ENCODE data around the gene SLC4A3.

SLC4A3 gene

DNA sequence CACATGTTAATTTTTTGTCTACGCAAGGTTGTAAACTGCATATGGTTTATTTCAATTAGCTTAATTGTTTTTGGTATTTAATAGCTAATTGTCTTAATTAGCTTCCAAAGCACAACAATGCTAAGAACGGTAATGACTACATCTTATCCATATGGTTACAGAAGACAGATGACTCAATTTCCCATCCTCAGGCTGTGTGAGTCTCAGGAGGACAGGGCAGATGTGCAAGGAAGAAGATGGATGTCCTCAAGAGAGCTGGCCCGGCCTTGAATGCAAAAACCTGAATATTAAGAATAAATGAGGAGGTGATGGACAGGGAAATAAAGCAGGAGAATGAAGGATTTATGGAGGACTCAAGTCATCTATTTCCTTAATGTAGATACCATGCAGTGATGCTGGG, 31.4 kb downstream of the SLC4A3 start:
- Histone ChIP-seq H3K27ac (ENCODE audit: extremely low read depth, low read depth, low read length) (no peak overlapping the region), H3K36me3 (ENCODE audit: control insufficient read depth in 2 of 2, insufficient read depth in 1 of 2, low read length in 2 of 2) (no peaks in the 10 kb centered on the region), H3K9me3 (ENCODE audit: control insufficient read depth, insufficient read depth, low read depth, low read length) (no peaks in the 10 kb centered on the region), H3K4me3 (ENCODE audit: low read depth, low read length) (no peak overlapping the region), H3K4me1 (ENCODE audit: control insufficient read depth, insufficient read depth, low read length) (no peaks in the 10 kb centered on the region)
- ChIA-PET CTCF (interaction anchor here (0.6 to 2.6 kb wide), 4 partner anchors 16 to 633 kb away, joined by 3 to 9 read pairs (median 4); no protein-coding TSS in a partner anchor), POLR2A (no interaction called here)
- TF ChIP-seq, protein P1, sequence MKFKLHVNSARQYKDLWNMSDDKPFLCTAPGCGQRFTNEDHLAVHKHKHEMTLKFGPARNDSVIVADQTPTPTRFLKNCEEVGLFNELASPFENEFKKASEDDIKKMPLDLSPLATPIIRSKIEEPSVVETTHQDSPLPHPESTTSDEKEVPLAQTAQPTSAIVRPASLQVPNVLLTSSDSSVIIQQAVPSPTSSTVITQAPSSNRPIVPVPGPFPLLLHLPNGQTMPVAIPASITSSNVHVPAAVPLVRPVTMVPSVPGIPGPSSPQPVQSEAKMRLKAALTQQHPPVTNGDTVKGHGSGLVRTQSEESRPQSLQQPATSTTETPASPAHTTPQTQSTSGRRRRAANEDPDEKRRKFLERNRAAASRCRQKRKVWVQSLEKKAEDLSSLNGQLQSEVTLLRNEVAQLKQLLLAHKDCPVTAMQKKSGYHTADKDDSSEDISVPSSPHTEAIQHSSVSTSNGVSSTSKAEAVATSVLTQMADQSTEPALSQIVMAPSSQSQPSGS (tag by site-specific recombination; IDR thresholded peaks at IDR 0.05; ENCODE audit: low read depth), result no peak
- no peak for TF ChIP-seq ZNF626 (tag by site-specific recombination; IDR thresholded peaks at IDR 0.05)
- no peak for TF ChIP-seq TCF7L2 (IDR thresholded peaks at IDR 0.05; ENCODE audit: borderline replicate concordance, low read depth, low read length)
- no peak for TF ChIP-seq ZNF138 (tag by site-specific recombination; IDR thresholded peaks at IDR 0.05; ENCODE audit: borderline replicate concordance)
- TF ChIP-seq, protein P2, sequence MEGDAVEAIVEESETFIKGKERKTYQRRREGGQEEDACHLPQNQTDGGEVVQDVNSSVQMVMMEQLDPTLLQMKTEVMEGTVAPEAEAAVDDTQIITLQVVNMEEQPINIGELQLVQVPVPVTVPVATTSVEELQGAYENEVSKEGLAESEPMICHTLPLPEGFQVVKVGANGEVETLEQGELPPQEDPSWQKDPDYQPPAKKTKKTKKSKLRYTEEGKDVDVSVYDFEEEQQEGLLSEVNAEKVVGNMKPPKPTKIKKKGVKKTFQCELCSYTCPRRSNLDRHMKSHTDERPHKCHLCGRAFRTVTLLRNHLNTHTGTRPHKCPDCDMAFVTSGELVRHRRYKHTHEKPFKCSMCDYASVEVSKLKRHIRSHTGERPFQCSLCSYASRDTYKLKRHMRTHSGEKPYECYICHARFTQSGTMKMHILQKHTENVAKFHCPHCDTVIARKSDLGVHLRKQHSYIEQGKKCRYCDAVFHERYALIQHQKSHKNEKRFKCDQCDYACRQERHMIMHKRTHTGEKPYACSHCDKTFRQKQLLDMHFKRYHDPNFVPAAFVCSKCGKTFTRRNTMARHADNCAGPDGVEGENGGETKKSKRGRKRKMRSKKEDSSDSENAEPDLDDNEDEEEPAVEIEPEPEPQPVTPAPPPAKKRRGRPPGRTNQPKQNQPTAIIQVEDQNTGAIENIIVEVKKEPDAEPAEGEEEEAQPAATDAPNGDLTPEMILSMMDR (tag by site-specific recombination; IDR thresholded peaks at IDR 0.05), result no peak
- no peak for TF ChIP-seq MEIS1 (CRISPR knock-in tag; IDR thresholded peaks at IDR 0.05; ENCODE audit: borderline replicate concordance)
- no peak for TF ChIP-seq HOXD13 (CRISPR knock-in tag; IDR thresholded peaks at IDR 0.05; ENCODE audit: borderline replicate concordance)
- TF ChIP-seq ZFP37 (tag by site-specific recombination; IDR thresholded peaks at IDR 0.05), result no peak
- TF ChIP-seq ZNF623 (tag by site-specific recombination; IDR thresholded peaks at IDR 0.05), result no peak
- no peak for TF ChIP-seq ZNF266 (tag by site-specific recombination; IDR thresholded peaks at IDR 0.05; ENCODE audit: low read depth)
- no peak for TF ChIP-seq ZNF274 (IDR thresholded peaks at IDR 0.05; ENCODE audit: low read length)
- no peak for TF ChIP-seq ZNF274 (tag by site-specific recombination; IDR thresholded peaks at IDR 0.05; ENCODE audit: borderline replicate concordance)
- TF ChIP-seq OSR2 (tag by site-specific recombination; IDR thresholded peaks at IDR 0.05), result no peak
- no peak for TF ChIP-seq KLF17 (tag by site-specific recombination; IDR thresholded peaks at IDR 0.05)
- no peak for TF ChIP-seq ZBTB17 (tag by site-specific recombination; IDR thresholded peaks at IDR 0.05)
- TF ChIP-seq SCRT1 (tag by site-specific recombination; IDR thresholded peaks at IDR 0.05; ENCODE audit: borderline replicate concordance), result no peak
- no peak for TF ChIP-seq ZFP41 (tag by site-specific recombination; IDR thresholded peaks at IDR 0.05; ENCODE audit: borderline replicate concordance)
- no peak for TF ChIP-seq ZSCAN16 (tag by site-specific recombination; IDR thresholded peaks at IDR 0.05)
- no peak for TF ChIP-seq ZNF169 (tag by site-specific recombination; IDR thresholded peaks at IDR 0.05)
- no peak for TF ChIP-seq SP3 (tag by site-specific recombination; IDR thresholded peaks at IDR 0.05)
- TF ChIP-seq YY2 (tag by site-specific recombination; IDR thresholded peaks at IDR 0.05), result no peak

DNA sequence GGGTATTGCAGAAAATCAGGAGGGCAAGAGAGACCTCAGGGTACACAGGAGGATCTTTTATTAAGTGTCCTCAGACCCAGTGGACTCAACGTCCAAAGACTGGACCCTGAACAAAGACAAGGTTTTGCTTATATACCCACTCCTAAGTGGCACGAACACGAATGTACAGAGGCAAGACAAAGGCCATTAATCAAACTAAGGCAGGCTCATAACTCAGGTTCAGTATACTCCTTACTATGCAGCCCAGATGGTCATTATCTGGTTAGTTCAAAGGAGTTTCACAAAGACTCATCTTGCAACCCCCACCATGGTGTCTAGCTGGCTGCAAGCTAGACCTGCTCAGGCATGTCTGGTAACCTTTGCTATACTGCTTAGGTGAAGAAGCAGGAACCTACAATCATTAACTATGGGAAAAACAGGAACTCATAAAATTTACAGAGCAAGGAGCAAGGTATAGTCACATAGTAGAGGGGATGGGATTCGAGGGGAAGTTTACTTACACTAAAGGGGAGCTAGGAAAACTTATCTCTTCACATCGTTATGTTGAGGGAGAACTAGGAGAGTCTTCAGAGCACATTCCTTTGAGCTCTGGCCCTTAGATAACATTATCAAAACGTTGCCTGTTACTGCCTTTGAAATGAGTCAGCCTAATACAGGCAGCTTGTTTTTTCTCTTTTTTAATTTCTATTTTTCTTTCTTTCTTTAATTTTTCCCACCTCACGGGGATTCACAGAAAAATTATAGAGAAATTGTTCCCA, 33.9 kb downstream of the SLC4A3 start:
- CTCF ChIA-PET, result interaction anchor here (0.9 to 1.3 kb wide), 3 partner anchors 8 to 28 kb away, joined by 3 to 4 read pairs (median 3); no protein-coding TSS in a partner anchor
- no peak for TF ChIP-seq IKZF3 (tag by site-specific recombination; IDR thresholded peaks at IDR 0.05)
- no peak for TF ChIP-seq ZNF140 (tag by site-specific recombination; IDR thresholded peaks at IDR 0.05)
- TF ChIP-seq ZNF549 (tag by site-specific recombination; IDR thresholded peaks at IDR 0.05), result peak; percentile 46; the same call in 1 of the 2 replicates
- peak; percentile 71; the same call in 1 of the 2 replicates for TF ChIP-seq ZNF544 (tag by site-specific recombination; IDR thresholded peaks at IDR 0.05)
- no peak for TF ChIP-seq ZNF658 (tag by site-specific recombination; IDR thresholded peaks at IDR 0.05)
- TF ChIP-seq ZNF529 (tag by site-specific recombination; IDR thresholded peaks at IDR 0.05; ENCODE audit: insufficient replicate concordance), result peak; percentile 58
- peak; percentile 98 for TF ChIP-seq SETDB1 (IDR thresholded peaks at IDR 0.05; ENCODE audit: insufficient read length, low read length)
- TF ChIP-seq ZNF791 (tag by site-specific recombination; IDR thresholded peaks at IDR 0.05), result no peak
- no peak for TF ChIP-seq ZNF792 (tag by site-specific recombination; IDR thresholded peaks at IDR 0.05)
- no peak for TF ChIP-seq ZNF629 (tag by site-specific recombination; IDR thresholded peaks at IDR 0.05)
- peak; percentile 100 for TF ChIP-seq TRIM28 (IDR thresholded peaks at IDR 0.05; ENCODE audit: borderline replicate concordance, low read length)
- 0 out of 2 replicates have a peak, but pooled peaks have one; percentile 17 for TF ChIP-seq ZNF19 (tag by site-specific recombination; IDR thresholded peaks at IDR 0.05; ENCODE audit: low read depth)
- TF ChIP-seq ZNF558 (tag by site-specific recombination; IDR thresholded peaks at IDR 0.05), result peak; percentile 46; the same call in 1 of the 2 replicates

More for the DNA sequence above, 33.9 kb downstream of the SLC4A3 start:
- Histone ChIP-seq H3K4me3 (ENCODE audit: low read depth, low read length) (no peak overlapping the region), H3K9me3 (ENCODE audit: control insufficient read depth, insufficient read depth, low read depth, low read length) (no peaks in the 10 kb centered on the region), H3K4me1 (ENCODE audit: control insufficient read depth, insufficient read depth, low read length) (no peaks in the 10 kb centered on the region), H3K36me3 (ENCODE audit: control insufficient read depth in 2 of 2, insufficient read depth in 1 of 2, low read length in 2 of 2) (no peaks in the 10 kb centered on the region), H3K27ac (ENCODE audit: extremely low read depth, low read depth, low read length) (no peak overlapping the region)
- POLR2A ChIA-PET, result interaction anchor here (1.3 kb wide), 1 partner anchor 23 kb away, joined by 3 read pairs; no protein-coding TSS in a partner anchor

Measured in HEK293 (cell line).